Brain microvascular endothelial cell (primary cell): ENCODE measurements around the gene IFNG.

ENCODE experiments used
- DNase-seq: peaks from one replicate; pipeline ENCODE4 v3.0.0-alpha.2; 2020
- H3K27ac ChIP-seq: fragments of 250-450 bp; sonication (Bioruptor Pico); 2 replicates; pipeline ENCODE4 v1.5.1; 2020; ENCODE audit warnings: mild to moderate bottlenecking, moderate library complexity
- H3K27me3 ChIP-seq: fragments of 250-450 bp; sonication (Bioruptor Pico); replicated peaks from 2 replicates; pipeline ENCODE4 v1.5.1; 2020; ENCODE audit warnings: mild to moderate bottlenecking
- H3K36me3 ChIP-seq: fragments of 250-450 bp; sonication (Bioruptor Pico); replicated peaks from 2 replicates; pipeline ENCODE4 v1.5.1; 2020; ENCODE audit warnings: mild to moderate bottlenecking
- H3K4me3 ChIP-seq: 2 replicates; pipeline ENCODE4 v1.5.1; 2011; ENCODE audit warnings: low read depth, mild to moderate bottlenecking, control low read depth, low read length, moderate library complexity
- in situ Hi-C: cut with HindIII; loops from 2 replicates; pipeline ENCODE4 v1.10.0; 2017; ENCODE audit warnings: low sequenced_read_pairs, low pct_ligation_motif_present
- TF ChIP-seq, protein P1 (sequence below): IDR thresholded peaks from 2 replicates; pipeline ENCODE4 v1.5.1; 2011; ENCODE audit warnings: low read depth, mild to moderate bottlenecking, moderate library complexity, low read length, control low read depth, inconsistent platforms; ENCODE audit errors: missing control alignments

IFNG gene

GRCh38 chr12:68180792-68181744, 21.5 kb upstream of the IFNG start:
- Histone ChIP-seq H3K27me3 (no peaks in the 10 kb centered on the region), H3K27ac (no peak overlapping the region), H3K4me3 (no peak overlapping the region), H3K36me3 (no peaks in the 10 kb centered on the region)
- TF ChIP-seq, protein P1, sequence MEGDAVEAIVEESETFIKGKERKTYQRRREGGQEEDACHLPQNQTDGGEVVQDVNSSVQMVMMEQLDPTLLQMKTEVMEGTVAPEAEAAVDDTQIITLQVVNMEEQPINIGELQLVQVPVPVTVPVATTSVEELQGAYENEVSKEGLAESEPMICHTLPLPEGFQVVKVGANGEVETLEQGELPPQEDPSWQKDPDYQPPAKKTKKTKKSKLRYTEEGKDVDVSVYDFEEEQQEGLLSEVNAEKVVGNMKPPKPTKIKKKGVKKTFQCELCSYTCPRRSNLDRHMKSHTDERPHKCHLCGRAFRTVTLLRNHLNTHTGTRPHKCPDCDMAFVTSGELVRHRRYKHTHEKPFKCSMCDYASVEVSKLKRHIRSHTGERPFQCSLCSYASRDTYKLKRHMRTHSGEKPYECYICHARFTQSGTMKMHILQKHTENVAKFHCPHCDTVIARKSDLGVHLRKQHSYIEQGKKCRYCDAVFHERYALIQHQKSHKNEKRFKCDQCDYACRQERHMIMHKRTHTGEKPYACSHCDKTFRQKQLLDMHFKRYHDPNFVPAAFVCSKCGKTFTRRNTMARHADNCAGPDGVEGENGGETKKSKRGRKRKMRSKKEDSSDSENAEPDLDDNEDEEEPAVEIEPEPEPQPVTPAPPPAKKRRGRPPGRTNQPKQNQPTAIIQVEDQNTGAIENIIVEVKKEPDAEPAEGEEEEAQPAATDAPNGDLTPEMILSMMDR, result no peak
- in situ Hi-C loops, result no loop called here
- no peak for DNase-seq

GRCh38 chr12:68178774-68179439, 19.4 kb upstream of the IFNG start:
- no peak for DNase-seq
- H3K36me3 ChIP-seq, result no peaks in the 10 kb centered on the region
- no peak overlapping the region for H3K27ac ChIP-seq
- H3K4me3 ChIP-seq, result no peak overlapping the region
- TF ChIP-seq, protein P1, result no peak
- no peaks in the 10 kb centered on the region for H3K27me3 ChIP-seq
- in situ Hi-C loops, result no loop called here

- no peaks in the 10 kb centered on the region for H3K27me3 ChIP-seq
- no peak overlapping the region for H3K4me3 ChIP-seq
- TF ChIP-seq, protein P1, result no peak
- in situ Hi-C loops, result no loop called here
- DNase-seq, result no peak
- H3K36me3 ChIP-seq, result no peaks in the 10 kb centered on the region
- no peak overlapping the region for H3K27ac ChIP-seq
Measured at GRCh38 chr12:68178184-68178583, 18.6 kb upstream of the IFNG start.

DNA sequence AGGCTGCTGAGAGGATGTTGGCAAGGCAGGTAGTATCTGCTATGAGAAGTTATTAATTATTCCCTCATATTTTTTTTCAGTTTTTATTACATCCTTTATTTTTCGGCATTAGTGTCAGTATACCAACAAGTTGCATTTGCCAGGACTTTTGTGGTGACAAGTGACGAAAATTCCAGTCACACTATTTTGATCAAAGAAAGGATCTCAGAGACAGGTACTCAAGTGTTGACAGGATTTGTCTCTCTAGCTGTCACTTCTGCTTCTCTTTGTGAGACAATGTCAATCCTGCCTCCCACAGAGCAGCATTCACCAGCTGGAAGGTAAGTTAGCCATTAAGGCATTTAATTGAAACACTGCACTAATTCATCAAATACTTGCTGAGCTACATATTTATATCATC, 18.0 kb upstream of the IFNG start:
- DNase-seq, result no peak
- no peak overlapping the region for H3K27ac ChIP-seq
- no peaks in the 10 kb centered on the region for H3K27me3 ChIP-seq
- H3K4me3 ChIP-seq, result no peak overlapping the region
- in situ Hi-C loops, result no loop called here
- TF ChIP-seq, protein P1, result no peak
- no peaks in the 10 kb centered on the region for H3K36me3 ChIP-seq

DNA sequence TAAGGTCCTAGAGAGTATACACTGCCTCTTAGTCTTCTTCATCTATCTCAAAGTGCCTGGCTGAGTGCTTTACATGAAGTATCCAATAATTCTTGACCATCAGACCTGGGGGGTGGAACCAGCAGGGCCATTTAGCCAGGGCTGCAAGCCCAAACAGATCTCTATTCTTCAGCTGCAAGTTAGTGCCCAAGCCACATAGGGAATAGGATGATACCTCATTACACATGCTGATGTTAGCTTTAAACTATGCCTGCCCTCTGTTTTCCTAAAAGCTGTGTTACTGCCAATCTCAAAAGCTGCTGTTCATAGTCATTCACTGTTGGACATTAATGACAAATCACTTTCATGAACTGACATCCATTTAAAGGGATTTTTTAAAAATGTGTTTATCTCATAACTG, 16.7 kb upstream of the IFNG start:
- in situ Hi-C loops, result no loop called here
- Histone ChIP-seq H3K4me3 (no peak overlapping the region), H3K36me3 (no peaks in the 10 kb centered on the region), H3K27me3 (no peaks in the 10 kb centered on the region), H3K27ac (no peak overlapping the region)
- TF ChIP-seq, protein P1, result no peak
- no peak for DNase-seq
